ENCODE measurements around the gene EDDM13. TPM values are rescaled to one million over a fixed set of nuclear protein-coding genes. Genes with fewer than 3 reads are reported as not detected.
A peak's percentile ranks its signal among the peaks of the same experiment; 100 is the strongest.

EDDM13 gene
- total and polyA plus RNA-seq, 2 donors from 2014 or later, result 0.54 to 1.6 TPM

- no peak overlapping the region for H3K9ac ChIP-seq (ENCODE audit: low read length in 3 of 3)
- FAIRE-seq (peak; percentile 39), DNase-seq (no peak)
- H3K36me3 ChIP-seq (ENCODE audit: control insufficient read depth in 2 of 3, insufficient read depth in 3 of 3, low read length in 3 of 3), result no peaks in the 10 kb centered on the region
- H3K27ac ChIP-seq (ENCODE audit: low read depth in 2 of 2, low read length in 2 of 2), result no peak overlapping the region
- no peak overlapping the region for H3K4me3 ChIP-seq (ENCODE audit: low read length in 3 of 3)
- H3K27me3 ChIP-seq (ENCODE audit: control insufficient read depth, insufficient read depth, low read length), result no peaks in the 10 kb centered on the region
- intact Hi-C loops (cut with DNase I), result no loop called here
- no peaks in the 10 kb centered on the region for H3K4me1 ChIP-seq (ENCODE audit: control insufficient read depth in 2 of 3, insufficient read depth in 2 of 3, low read depth in 1 of 3, low read length in 3 of 3)
- TF ChIP-seq CTCF (IDR thresholded peaks at IDR 0.05; ENCODE audit: borderline replicate concordance, extremely low read depth, insufficient read depth), result no peak
- H3K9me3 ChIP-seq (ENCODE audit: control insufficient read depth in 2 of 3, insufficient read depth in 1 of 3, low read length in 3 of 3), result no peaks in the 10 kb centered on the region
Observed at GRCh38 chr19:56341948-56342347, 69.4 kb downstream of the EDDM13 start.

DNA sequence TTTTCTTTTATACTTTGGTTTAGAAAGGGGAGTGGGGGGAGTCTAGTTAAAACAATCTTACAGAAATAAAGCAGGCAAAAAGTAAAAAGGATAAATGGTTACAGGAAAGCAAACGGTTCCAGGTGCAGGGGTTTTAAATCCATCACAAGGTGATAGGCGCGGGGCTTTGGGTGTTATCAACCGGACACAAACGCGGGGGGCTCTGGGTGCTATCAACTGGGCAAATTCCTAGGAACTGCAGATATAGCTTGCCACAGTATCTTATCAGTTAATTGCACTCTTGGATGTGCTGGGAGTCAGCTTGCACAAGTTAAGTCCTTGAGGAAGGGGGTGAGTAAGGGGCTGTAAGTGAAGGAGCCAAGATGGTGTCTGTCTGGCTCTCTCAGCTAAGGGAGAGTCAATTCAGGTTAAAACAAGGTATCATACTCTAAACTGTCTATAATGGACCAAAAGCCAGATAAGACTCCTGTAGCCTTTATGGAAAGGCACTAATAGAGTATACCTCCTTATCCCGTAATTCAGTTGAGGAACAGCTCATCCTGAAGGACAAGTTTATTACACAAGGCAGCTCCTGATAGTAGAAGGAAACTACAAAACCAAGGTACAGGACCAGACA is 74.7 kb downstream of the EDDM13 start:
- no peak for FAIRE-seq
- Histone ChIP-seq H3K27me3 (ENCODE audit: control insufficient read depth, insufficient read depth, low read length) (no peaks in the 10 kb centered on the region), H3K9ac (ENCODE audit: low read length in 3 of 3) (no peak overlapping the region), H3K36me3 (ENCODE audit: control insufficient read depth in 2 of 3, insufficient read depth in 3 of 3, low read length in 3 of 3) (no peaks in the 10 kb centered on the region), H3K9me3 (ENCODE audit: control insufficient read depth in 2 of 3, insufficient read depth in 1 of 3, low read length in 3 of 3) (no peaks in the 10 kb centered on the region), H3K27ac (ENCODE audit: low read depth in 2 of 2, low read length in 2 of 2) (no peak overlapping the region), H3K4me1 (ENCODE audit: control insufficient read depth in 2 of 3, insufficient read depth in 2 of 3, low read depth in 1 of 3, low read length in 3 of 3) (no peaks in the 10 kb centered on the region), H3K4me3 (ENCODE audit: low read length in 3 of 3) (no peak overlapping the region)
- TF ChIP-seq CTCF (IDR thresholded peaks at IDR 0.05; ENCODE audit: borderline replicate concordance, extremely low read depth, insufficient read depth), result no peak
- intact Hi-C loops (cut with DNase I), result no loop called here
- DNase-seq, result no peak

DNA sequence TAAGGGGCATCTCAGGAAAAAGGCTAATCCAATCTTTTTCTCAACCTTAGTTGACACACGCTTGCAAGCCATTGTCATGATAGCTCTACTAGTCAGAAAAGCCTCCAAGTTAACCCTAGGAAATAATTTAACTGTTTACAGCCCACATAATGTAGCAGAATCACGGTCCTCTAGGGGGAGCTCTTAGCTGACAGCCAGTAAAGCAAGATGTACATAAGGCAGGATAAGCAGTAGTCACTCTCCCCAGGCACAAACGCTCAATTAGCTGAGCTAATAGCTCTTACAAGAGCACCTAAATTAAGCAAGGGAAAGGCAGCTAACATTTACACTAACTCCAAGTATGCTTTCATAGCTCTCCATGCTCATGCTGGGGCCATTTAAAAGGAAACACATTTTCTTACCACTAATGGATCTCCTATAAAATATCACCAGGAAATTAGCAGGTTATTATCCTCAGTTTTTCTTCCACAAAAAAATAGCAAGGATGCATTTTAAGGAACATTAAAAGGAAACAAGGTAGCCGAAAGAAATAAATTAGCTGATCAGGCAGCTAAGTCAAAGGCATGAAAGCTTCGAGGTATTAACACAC is 75.8 kb downstream of the EDDM13 start:
- DNase-seq (no peak), FAIRE-seq (no peak)
- no peaks in the 10 kb centered on the region for H3K36me3 ChIP-seq (ENCODE audit: control insufficient read depth in 2 of 3, insufficient read depth in 3 of 3, low read length in 3 of 3)
- intact Hi-C loops (cut with DNase I), result no loop called here
- H3K27me3 ChIP-seq (ENCODE audit: control insufficient read depth, insufficient read depth, low read length), result no peaks in the 10 kb centered on the region
- H3K4me3 ChIP-seq (ENCODE audit: low read length in 3 of 3), result no peak overlapping the region
- H3K9me3 ChIP-seq (ENCODE audit: control insufficient read depth in 2 of 3, insufficient read depth in 1 of 3, low read length in 3 of 3), result no peaks in the 10 kb centered on the region
- H3K9ac ChIP-seq (ENCODE audit: low read length in 3 of 3), result no peak overlapping the region
- H3K4me1 ChIP-seq (ENCODE audit: control insufficient read depth in 2 of 3, insufficient read depth in 2 of 3, low read depth in 1 of 3, low read length in 3 of 3), result no peaks in the 10 kb centered on the region
- no peak overlapping the region for H3K27ac ChIP-seq (ENCODE audit: low read depth in 2 of 2, low read length in 2 of 2)
- TF ChIP-seq CTCF (IDR thresholded peaks at IDR 0.05; ENCODE audit: borderline replicate concordance, extremely low read depth, insufficient read depth), result no peak

Measured in kidney (tissue), 14 donors.